GM11168 (cell line): ENCODE measurements around the gene PLEKHG5.

Source experiments
- in situ Hi-C: fragments of 300-500 bp; cut with MboI; formaldehyde crosslinking; loops from one replicate; pipeline ENCODE4 v1.12.0; 2022; ENCODE audit warnings: low sequenced_read_pairs; ENCODE audit not compliant: unreplicated experiment

The PLEKHG5 gene

GRCh38 chr1:6417961-6418667 is 73.4 kb downstream of the PLEKHG5 start:
- in situ Hi-C loops: no loop called here
